Naive B cell (primary cell): ENCODE data around the gene DUSP11. TPM values are rescaled to one million over a fixed set of nuclear protein-coding genes. Genes with fewer than 3 reads are reported as not detected.
A peak's percentile ranks its signal among the peaks of the same experiment; 100 is the strongest.
"Not testable (repeated sequence)": the region's sequence is repeated elsewhere in the genome, so short reads cannot be mapped to it uniquely, and the experiment has no call there.

Experiments used
- ATAC-seq, 2 donors: fragments of 150-1000 bp; cut with Tn5 transposase; 2 replicates each; pipeline ENCODE4 v1.10.0; 2021; ENCODE audit warnings: low read depth in 2 of 2, mild to moderate bottlenecking in 2 of 2, moderate library complexity in 2 of 2
- DNase-seq: peaks from one replicate; pipeline ENCODE4 v3.0.0; 2022
- H3K27ac Mint-ChIP-seq, 6 donors: one replicate each; pipeline ENCODE4 v1.8.0; 2020 to 2022; ENCODE audit warnings: mild to moderate bottlenecking in 6 of 6, mixed read lengths in 6 of 6, moderate library complexity in 5 of 6, inconsistent platforms in 2 of 6
- H3K27me3 Mint-ChIP-seq, 3 donors: one replicate each; pipeline ENCODE4 v1.8.0; 2021 to 2022; ENCODE audit warnings: mixed read lengths in 3 of 3, mild to moderate bottlenecking in 1 of 3
- H3K36me3 Mint-ChIP-seq, 2 donors: one replicate each; pipeline ENCODE4 v1.8.0; 2020 to 2022; ENCODE audit warnings: mixed read lengths in 2 of 2, inconsistent platforms in 1 of 2, mild to moderate bottlenecking in 1 of 2
- H3K4me1 Mint-ChIP-seq, 3 donors: one replicate each; pipeline ENCODE4 v1.8.0; 2020 to 2022; ENCODE audit warnings: mixed read lengths in 3 of 3, inconsistent platforms in 1 of 3, mild to moderate bottlenecking in 1 of 3, moderate library complexity in 1 of 3
- H3K4me3 Mint-ChIP-seq, 8 donors: one replicate each; pipeline ENCODE4 v1.8.0; 2020 to 2022; ENCODE audit warnings: mild to moderate bottlenecking in 8 of 8, mixed read lengths in 8 of 8, moderate library complexity in 8 of 8, inconsistent platforms in 2 of 8
- H3K9me3 Mint-ChIP-seq, 7 donors: one replicate each; pipeline ENCODE4 v1.8.0; 2020 to 2022; ENCODE audit warnings: mixed read lengths in 7 of 7, mild to moderate bottlenecking in 5 of 7, inconsistent platforms in 2 of 7, moderate library complexity in 1 of 7
- polyA plus RNA-seq, 6 donors: library from polyadenylated mRNA; unstranded; fragments of 300-500 nt; fragmentation: Illumina TruSeq; gene quantifications; one replicate each; pipeline ENCODE4 v1.2.3, GENCODE V29; 2021; ENCODE audit warnings: low read depth in 6 of 6

Gene DUSP11
- polyA plus RNA-seq, 6 donors from 2014 or later = 46.2 to 67.3 (median 57.4) TPM

DNA sequence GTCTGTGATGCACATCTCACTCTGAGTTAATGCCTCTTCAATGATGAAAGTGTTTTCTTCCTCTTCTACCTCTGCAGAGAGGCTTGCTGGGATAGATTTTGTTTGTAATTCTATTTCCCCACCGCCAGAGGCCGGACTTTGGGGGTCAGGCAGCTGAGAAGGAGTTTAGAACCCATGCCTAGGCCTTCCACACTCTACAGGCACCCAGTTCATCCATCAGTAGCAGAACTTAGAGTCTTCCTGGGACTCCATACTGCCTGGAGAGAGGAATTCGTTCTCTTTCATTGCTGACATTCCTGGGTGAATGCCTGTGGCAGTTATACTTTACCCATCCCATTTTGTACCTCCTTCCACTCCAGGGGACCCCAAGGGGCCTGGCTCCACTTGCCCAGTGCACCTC, 51.9 kb downstream of the DUSP11 start:
- no peak overlapping the region for H3K27ac Mint-ChIP-seq
- ATAC-seq = no peak
- peaks cover 9 to 10% of the 10 kb centered on the region in 2 donors for H3K36me3 Mint-ChIP-seq
- no peak for DNase-seq
- H3K4me1 Mint-ChIP-seq = no peaks in the 10 kb centered on the region
- no peaks in the 10 kb centered on the region for H3K9me3 Mint-ChIP-seq
- no peak overlapping the region for H3K4me3 Mint-ChIP-seq
- no peaks in the 10 kb centered on the region for H3K27me3 Mint-ChIP-seq

DNA sequence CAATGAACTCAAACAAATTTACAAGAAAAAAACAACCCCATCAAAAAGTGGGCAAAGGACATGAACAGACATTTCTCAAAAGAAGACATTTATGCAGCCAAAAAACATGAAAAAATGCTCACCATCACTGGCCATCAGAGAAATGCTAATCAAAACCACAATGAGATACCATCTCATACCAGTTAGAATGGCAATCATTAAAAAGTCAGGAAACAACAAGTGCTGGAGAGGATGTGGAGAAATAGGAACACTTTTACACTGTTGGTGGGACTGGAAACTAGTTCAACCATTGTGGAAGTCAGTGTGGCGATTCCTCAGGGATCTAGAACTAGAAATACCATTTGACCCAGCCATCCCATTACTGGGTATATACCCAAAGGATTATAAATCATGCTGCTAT, 53.2 kb downstream of the DUSP11 start:
- not testable (repeated sequence) for H3K27me3 Mint-ChIP-seq, H3K9me3 Mint-ChIP-seq, H3K4me1 Mint-ChIP-seq, H3K4me3 Mint-ChIP-seq, H3K27ac Mint-ChIP-seq, ATAC-seq, DNase-seq
- peaks cover 10 to 17% of the 10 kb centered on the region in 2 donors for H3K36me3 Mint-ChIP-seq

DNA sequence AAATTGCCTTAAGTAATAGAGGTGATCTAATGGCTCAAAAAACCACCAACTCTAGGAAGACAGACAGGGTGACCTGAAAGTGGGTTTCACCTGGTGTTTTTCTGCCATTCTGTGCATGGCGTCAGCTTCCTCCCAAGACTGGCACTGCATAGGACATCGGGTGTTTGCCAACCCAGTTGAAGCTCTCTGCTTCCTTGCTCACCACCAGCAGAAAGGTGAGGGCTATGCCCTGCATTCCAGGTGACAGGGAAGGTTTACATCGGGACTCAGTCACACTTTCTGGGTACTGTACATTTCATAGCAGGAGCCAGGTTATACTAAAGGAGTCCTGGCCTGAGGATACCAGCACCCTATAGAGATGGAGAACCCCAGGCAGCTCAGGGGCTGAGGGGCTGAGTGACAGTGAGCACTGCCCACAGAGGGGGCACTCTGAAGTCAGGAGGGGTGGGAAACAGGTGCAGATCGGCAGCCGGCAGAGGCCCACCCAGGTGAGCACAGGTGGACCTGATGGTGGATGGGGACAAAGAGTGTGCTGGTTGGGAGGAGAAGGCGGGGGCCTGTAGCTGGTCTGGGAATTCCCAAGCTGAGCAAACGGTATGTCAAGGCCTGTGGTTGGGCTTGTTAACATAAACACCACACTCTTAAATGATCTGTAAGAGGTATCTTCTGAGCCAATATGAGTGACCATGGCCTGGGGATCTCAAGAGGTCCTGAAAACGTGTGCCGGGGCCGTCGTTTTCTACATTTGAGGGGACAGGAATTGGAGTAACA, 60.9 kb downstream of the DUSP11 start:
- peaks cover 0 to 17% (median 8%) of the 10 kb centered on the region in 7 donors for H3K9me3 Mint-ChIP-seq
- H3K36me3 Mint-ChIP-seq = peaks cover 0 to 16% of the 10 kb centered on the region in 2 donors
- no peaks in the 10 kb centered on the region for H3K4me1 Mint-ChIP-seq
- DNase-seq (no peak), ATAC-seq (no peak)
- H3K27ac Mint-ChIP-seq = no peak overlapping the region
- H3K27me3 Mint-ChIP-seq = peaks cover 13 to 17% (median 16%) of the 10 kb centered on the region in 3 donors
- H3K4me3 Mint-ChIP-seq = peak overlapping the region in 1 of 8 donors; percentile 3

DNA sequence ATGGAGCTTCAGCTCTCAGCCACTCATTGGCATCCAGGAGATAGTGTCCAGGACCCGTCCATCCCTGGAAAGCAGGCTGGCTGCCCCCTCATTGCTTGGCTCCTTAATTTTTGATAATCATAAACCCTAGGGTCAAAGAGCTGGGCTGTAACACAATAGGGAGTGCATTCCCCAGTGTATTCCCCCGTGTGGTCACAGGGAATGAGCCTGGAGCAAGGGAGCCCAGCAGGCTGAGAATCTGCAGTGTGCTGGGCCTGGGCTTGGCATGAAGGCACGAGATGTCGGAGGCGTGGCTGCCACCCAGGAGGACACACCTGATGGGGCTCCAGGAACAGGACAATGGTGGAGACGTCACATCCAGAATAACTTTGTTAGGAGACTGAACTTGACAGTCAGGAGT, 61.5 kb downstream of the DUSP11 start:
- peaks cover 4 to 22% (median 12%) of the 10 kb centered on the region in 7 donors for H3K9me3 Mint-ChIP-seq
- H3K4me1 Mint-ChIP-seq = no peaks in the 10 kb centered on the region
- H3K27me3 Mint-ChIP-seq = peaks cover 17 to 23% (median 22%) of the 10 kb centered on the region in 3 donors
- ATAC-seq = no peak
- no peak overlapping the region for H3K4me3 Mint-ChIP-seq
- H3K36me3 Mint-ChIP-seq = peaks cover 0 to 22% of the 10 kb centered on the region in 2 donors
- H3K27ac Mint-ChIP-seq = no peak overlapping the region
- no peak for DNase-seq

DNA sequence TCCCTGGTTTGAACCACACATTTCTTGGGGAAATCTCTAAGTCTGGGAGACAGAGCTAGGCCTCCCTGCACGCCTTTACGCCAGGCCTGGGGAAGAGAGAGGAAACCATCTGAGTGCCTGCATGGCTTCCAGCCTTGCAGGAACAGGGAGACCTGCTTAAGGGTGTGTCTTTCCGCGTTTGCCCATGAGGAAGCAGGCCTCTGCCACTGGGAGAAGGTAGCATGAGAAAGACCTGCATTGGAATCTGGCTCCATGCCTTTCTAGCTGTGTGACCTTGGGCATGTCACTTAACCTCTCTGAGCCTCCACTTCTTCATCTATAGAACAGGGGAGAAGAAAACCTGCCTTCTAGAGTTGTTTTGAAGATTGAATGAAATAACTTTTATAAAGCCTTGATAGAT, 62.2 kb downstream of the DUSP11 start:
- Mint-ChIP-seq H3K27me3 (peaks cover 18 to 25% (median 24%) of the 10 kb centered on the region in 3 donors), H3K36me3 (peaks cover 0 to 20% of the 10 kb centered on the region in 2 donors), H3K9me3 (peaks cover 5 to 26% (median 12%) of the 10 kb centered on the region in 7 donors)
- H3K27ac Mint-ChIP-seq, ATAC-seq, H3K4me3 Mint-ChIP-seq, DNase-seq, H3K4me1 Mint-ChIP-seq: not testable (repeated sequence)

DNA sequence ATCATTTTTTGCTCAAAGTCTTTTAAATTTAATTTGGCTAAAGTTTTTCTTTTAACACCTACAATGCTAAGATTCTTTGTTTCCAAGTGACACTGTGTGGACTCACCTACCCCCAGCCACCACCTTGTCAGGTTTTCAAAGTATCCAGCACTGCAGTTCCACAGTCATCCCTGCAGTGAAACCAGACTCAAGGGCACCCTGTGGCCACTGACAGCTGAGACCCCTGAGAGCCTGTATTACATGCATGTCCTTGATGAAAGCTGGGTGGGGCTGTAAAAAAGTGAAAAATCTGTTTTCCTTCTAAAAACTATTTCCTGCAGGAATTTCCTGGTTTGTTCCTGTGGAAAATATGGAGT, 62.7 kb downstream of the DUSP11 start:
- H3K9me3 Mint-ChIP-seq = peaks cover 5 to 30% (median 16%) of the 10 kb centered on the region in 7 donors
- H3K36me3 Mint-ChIP-seq = peaks cover 0 to 16% of the 10 kb centered on the region in 2 donors
- no peak for DNase-seq
- H3K27me3 Mint-ChIP-seq = peaks cover 23 to 25% (median 24%) of the 10 kb centered on the region in 3 donors
- no peak for ATAC-seq
- no peaks in the 10 kb centered on the region for H3K4me1 Mint-ChIP-seq
- no peak overlapping the region for H3K4me3 Mint-ChIP-seq
- H3K27ac Mint-ChIP-seq = no peak overlapping the region

DNA sequence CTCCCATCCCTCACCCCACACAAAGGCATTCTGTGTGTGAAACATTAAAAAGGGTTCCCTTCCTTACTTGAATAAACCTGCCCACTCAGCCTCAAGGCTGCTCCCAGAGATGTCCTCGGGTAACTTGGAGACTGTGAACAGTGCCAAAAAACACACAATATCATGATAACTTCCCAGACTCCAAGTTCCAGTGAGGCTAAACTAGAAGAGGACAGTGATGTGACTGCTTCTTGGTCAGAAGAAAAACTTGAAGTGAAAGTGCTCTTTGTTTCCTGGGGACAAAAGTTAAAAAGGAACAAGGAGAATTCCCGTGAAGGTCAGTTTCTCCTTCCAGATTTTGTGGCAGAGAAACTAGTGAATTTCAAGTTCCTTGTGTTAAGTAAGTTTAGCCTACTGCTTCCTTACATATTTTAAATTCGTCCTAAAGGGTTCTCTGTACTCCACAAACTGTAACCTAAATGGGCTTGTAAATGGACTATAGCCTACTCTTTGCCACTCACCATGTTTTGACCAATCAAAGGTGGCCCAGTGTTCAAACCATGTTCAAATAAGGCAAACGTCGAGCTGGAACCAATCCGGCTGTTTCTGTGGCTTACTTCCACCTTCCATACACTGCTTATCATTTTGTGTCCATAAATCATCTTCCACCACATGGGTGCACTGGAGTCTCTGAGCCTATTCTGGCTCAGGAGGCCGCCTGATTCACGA, 63.2 kb downstream of the DUSP11 start:
- DNase-seq = no peak
- peaks cover 27 to 28% (median 27%) of the 10 kb centered on the region in 3 donors for H3K27me3 Mint-ChIP-seq
- no peak overlapping the region for H3K27ac Mint-ChIP-seq

DNA sequence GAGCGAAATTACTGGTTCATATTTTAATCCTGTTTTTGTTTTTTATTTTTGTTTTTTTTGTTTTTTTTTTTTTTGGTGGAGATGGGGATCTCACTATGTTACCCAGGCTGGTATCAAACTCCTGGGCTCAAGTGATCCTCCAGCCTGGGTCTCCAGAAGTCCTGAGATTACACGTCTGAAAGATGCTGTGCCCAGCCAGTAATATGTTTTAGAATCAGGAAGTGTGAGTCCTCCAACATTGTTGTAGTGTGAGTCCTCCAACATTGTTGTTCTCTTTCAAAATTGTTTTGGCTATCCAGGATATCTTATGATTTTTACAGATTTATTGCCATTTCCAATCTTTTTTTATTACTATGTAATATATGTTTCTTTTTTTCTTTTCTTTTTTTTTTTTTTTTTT, 65.8 kb downstream of the DUSP11 start:
- ATAC-seq (no peak), DNase-seq (no peak)
- Mint-ChIP-seq H3K36me3 (peaks cover 5 to 23% of the 10 kb centered on the region in 2 donors), H3K27ac (no peak overlapping the region), H3K27me3 (peaks cover 40 to 50% (median 49%) of the 10 kb centered on the region in 3 donors), H3K4me1 (no peaks in the 10 kb centered on the region), H3K9me3 (peaks cover 10 to 40% (median 27%) of the 10 kb centered on the region in 7 donors), H3K4me3 (no peak overlapping the region)

More for the DNA sequence above, 63.2 kb downstream of the DUSP11 start:
- H3K36me3 Mint-ChIP-seq = peaks cover 0 to 15% of the 10 kb centered on the region in 2 donors
- no peak overlapping the region for H3K4me3 Mint-ChIP-seq
- no peak for ATAC-seq
- H3K4me1 Mint-ChIP-seq = no peaks in the 10 kb centered on the region
- H3K9me3 Mint-ChIP-seq = peaks cover 5 to 31% (median 16%) of the 10 kb centered on the region in 7 donors

Other genes starting within 250 kb of the DUSP11 start
- not detected for gene NAT8, start 137.7 kb downstream of the DUSP11 start, polyA plus RNA-seq
- 10 to 100 TPM; 71.0 to 96.4 (median 86.0) TPM for gene TPRKB, start 42.8 kb downstream of the DUSP11 start, polyA plus RNA-seq
- gene C2orf78, start 4.1 kb upstream of the DUSP11 start, polyA plus RNA-seq = under 1 TPM in 1 of 6 donors, not detected in 5; 0.12 TPM
- gene STAMBP, start 48.9 kb upstream of the DUSP11 start, polyA plus RNA-seq = 10 to 100 TPM; 42.2 to 62.9 (median 50.9) TPM
- not detected for gene ACTG2, start 112.9 kb upstream of the DUSP11 start, polyA plus RNA-seq
- gene DGUOK, start 146.8 kb upstream of the DUSP11 start, polyA plus RNA-seq = 100 to 1,000 TPM; 192 to 245 (median 213) TPM
- gene TET3, start 204.8 kb upstream of the DUSP11 start, polyA plus RNA-seq = 1 to 10 TPM in 1 of 6 donors, under 1 TPM in 5; 0.03 to 1.2 (median 0.53) TPM